B cell (primary cell): ENCODE data around the gene FAM76A. TPM values are rescaled to one million over a fixed set of nuclear protein-coding genes. Genes with fewer than 3 reads are reported as not detected.

ENCODE experiments used
- ATAC-seq: fragments of 200-7000 bp; cut with Tn5 transposase; one replicate; pipeline ENCODE4 v1.10.0; 2021; ENCODE audit warnings: low read depth, mild to moderate bottlenecking, moderate number of reproducible peaks, moderate library complexity
- CTCF ChIA-PET: fragments of 350-600 bp; sonication (Branson Sonifier 250); formaldehyde crosslinking; loops from one replicate; lab custom pipeline; 2021; ENCODE audit warnings: antibody characterized with exemption, inconsistent platforms; lab: Charles Lee
- POLR2A ChIA-PET: fragments of 350-600 bp; sonication (Branson Sonifier 250); formaldehyde crosslinking; loops from one replicate; lab custom pipeline; 2021; ENCODE audit warnings: antibody characterized with exemption; lab: Charles Lee
- DNase-seq: peaks from one replicate; pipeline ENCODE4 v3.0.0; 2013
- H2AFZ ChIP-seq: 2 replicates; pipeline ENCODE4 v1.6.1; 2012; ENCODE audit warnings: mild to moderate bottlenecking, low read depth, low read length; ENCODE audit not compliant: insufficient read depth, poor library complexity, severe bottlenecking
- H3K27ac ChIP-seq, 2 donors: 1 replicate in 1 of 2; 2 replicates in 1 of 2; pipeline ENCODE4 v1.5.1; 2012 to 2013; ENCODE audit warnings: low read length in 2 of 2, mild to moderate bottlenecking in 2 of 2, moderate library complexity in 1 of 2
- H3K27me3 ChIP-seq, 4 experiments: fragments of 200-600 bp in 1 of 4; sonication (generic) in 1 of 4; replicated peaks in 1 of 4; 1 replicate in 2 of 4; 2 replicates in 2 of 4; pipeline versions ENCODE4 v1.6.1 to v1.7.0; 2013 to 2016; ENCODE audit warnings: low read length in 3 of 4, mild to moderate bottlenecking in 2 of 4, mixed read lengths in 1 of 4, moderate library complexity in 1 of 4; ENCODE audit not compliant: insufficient read depth in 4 of 4, control insufficient read depth in 3 of 4; ENCODE audit errors: control extremely low read depth in 1 of 4
- H3K36me3 ChIP-seq, 2 experiments: replicated peaks in 1 of 2; 1 replicate in 1 of 2; 2 replicates in 1 of 2; pipeline versions ENCODE4 v1.6.1 to v1.7.1; 2013; ENCODE audit warnings: low read length in 1 of 2; ENCODE audit not compliant: insufficient read depth in 2 of 2, control insufficient read depth in 1 of 2; ENCODE audit errors: control extremely low read depth in 1 of 2, extremely low read depth in 1 of 2
- H3K4me1 ChIP-seq, 2 donors: fragments of 200-600 bp in 1 of 2; sonication (generic) in 1 of 2; 1 replicate in 1 of 2; 2 replicates in 1 of 2; pipeline versions ENCODE4 v1.5.1 to v1.6.1; 2013 to 2017; ENCODE audit warnings: low read length in 2 of 2; ENCODE audit not compliant: control insufficient read depth in 2 of 2, insufficient read depth in 2 of 2
- H3K4me2 ChIP-seq: replicated peaks from 2 replicates; pipeline ENCODE3; 2012; ENCODE audit warnings: mild to moderate bottlenecking, low read depth, low read length; ENCODE audit not compliant: poor library complexity, severe bottlenecking
- H3K4me3 ChIP-seq, 5 experiments: fragments of 200-600 bp in 1 of 5; sonication (generic) in 1 of 5; 1 replicate in 3 of 5; 2 replicates in 2 of 5; pipeline versions ENCODE4 v1.5.1 to v1.7.0; 2011 to 2016; ENCODE audit warnings: low read length in 4 of 5, mild to moderate bottlenecking in 4 of 5, low read depth in 2 of 5, control low read depth in 1 of 5, moderate library complexity in 1 of 5; ENCODE audit not compliant: insufficient read depth in 1 of 5; ENCODE audit errors: control extremely low read depth in 1 of 5, extremely low read depth in 1 of 5
- H3K79me2 ChIP-seq: fragments of 200-600 bp; sonication (generic); one replicate; pipeline ENCODE4 v1.6.0; 2016; ENCODE audit warnings: low read length; ENCODE audit not compliant: control insufficient read depth, insufficient read depth
- H3K9ac ChIP-seq: fragments of 200-600 bp; sonication (generic); 2 replicates; pipeline ENCODE4 v1.6.1; 2017; ENCODE audit warnings: mild to moderate bottlenecking, low read length, moderate library complexity
- H3K9me3 ChIP-seq, 3 donors: one replicate each; pipeline versions ENCODE4 v1.6.1 to v1.7.1; 2013; ENCODE audit warnings: low read length in 2 of 3; ENCODE audit not compliant: control insufficient read depth in 2 of 3, insufficient read depth in 1 of 3; ENCODE audit errors: control extremely low read depth in 1 of 3
- H4K20me1 ChIP-seq: 2 replicates; pipeline ENCODE4 v1.6.0; 2012; ENCODE audit warnings: mild to moderate bottlenecking, low read length; ENCODE audit not compliant: insufficient read depth, control insufficient read depth, poor library complexity, severe bottlenecking
- H3K27ac Mint-ChIP-seq: one replicate; pipeline ENCODE4 v1.8.0; 2021; ENCODE audit warnings: mixed read lengths
- H3K27me3 Mint-ChIP-seq: one replicate; pipeline ENCODE4 v1.8.0; 2021; ENCODE audit warnings: mixed read lengths
- H3K4me1 Mint-ChIP-seq: one replicate; pipeline ENCODE4 v1.8.0; 2021; ENCODE audit warnings: mixed read lengths
- H3K4me3 Mint-ChIP-seq: one replicate; pipeline ENCODE4 v1.8.0; 2021; ENCODE audit warnings: mixed read lengths
- H3K9me3 Mint-ChIP-seq: one replicate; pipeline ENCODE4 v1.8.0; 2022; ENCODE audit warnings: mixed read lengths; ENCODE audit not compliant: insufficient read depth
- CTCF ChIP-seq: fragments of 200-600 bp; IDR thresholded peaks from one replicate; pipeline ENCODE4 v1.8.0; 2022; ENCODE audit warnings: antibody characterized with exemption, mild to moderate bottlenecking
- EZH2 ChIP-seq: IDR thresholded peaks from 2 replicates; pipeline ENCODE4 v1.6.1; 2012; ENCODE audit warnings: borderline replicate concordance, low read depth, mild to moderate bottlenecking, moderate library complexity, low read length; ENCODE audit not compliant: insufficient read depth, poor library complexity, severe bottlenecking
- WGBS: methylation state at CpG from one replicate; pipeline ENCODE4 v1.1.5; 2013; ENCODE audit warnings: missing lambda C conversion rate; ENCODE audit not compliant: insufficient coverage; 5-methylcytosine and 5-hydroxymethylcytosine counted together
- intact Hi-C: fragments of 100-400 bp; cut with micrococcal nuclease; formaldehyde crosslinking; loops from one replicate; pipeline ENCODE4 v1.10.0; 2022
- polyA plus RNA-seq: library from polyadenylated mRNA; depleted of rRNA; stranded (reverse); fragments of >200 nt; gene quantifications from 2 replicates; pipeline ENCODE4 v1.2.3, GENCODE V29; 2012
- total RNA-seq, 2 donors: library from RNA; stranded (reverse); fragments of 120-200 nt in 1 of 2; gene quantifications; 1 replicate in 1 of 2; 2 replicates in 1 of 2; pipeline versions ENCODE4 v1.2.3 to v1.2.4, GENCODE V29; 2013 to 2022

FAM76A gene
- total and polyA plus RNA-seq, 2 donors (not counting 1 experiment from before 2014, with no cell fraction given): 11.7 to 25.0 TPM

GRCh38 chr1:27759236-27759635, 33.5 kb downstream of the FAM76A start:
- TF ChIP-seq EZH2 (no peak), CTCF (no peak)
- ChIA-PET POLR2A (no interaction called here), CTCF (interaction anchor here (0.7 to 2.6 kb wide), 3 partner anchors 33 to 88 kb away, joined by 4 to 8 read pairs (median 8); partner anchors contain the start of genes FAM76A and IFI6)
- H4K20me1 ChIP-seq: no peaks in the 10 kb centered on the region
- 100% methylated on average over 1 of the region's 2 CpGs for WGBS
- Mint-ChIP-seq H3K27ac (no peak overlapping the region), H3K4me3 (no peak overlapping the region), H3K9me3 (no peaks in the 10 kb centered on the region), H3K4me1 (no peaks in the 10 kb centered on the region), H3K27me3 (no peaks in the 10 kb centered on the region)
- no peaks in the 10 kb centered on the region for H3K27me3 ChIP-seq
- H3K9ac ChIP-seq: no peak overlapping the region
- no peak overlapping the region for H3K27ac ChIP-seq
- ATAC-seq (no peak), DNase-seq (no peak)
- H3K4me1 ChIP-seq: no peaks in the 10 kb centered on the region
- no peak overlapping the region for H2AFZ ChIP-seq
- H3K9me3 ChIP-seq: no peaks in the 10 kb centered on the region
- no peak overlapping the region for H3K4me2 ChIP-seq
- H3K36me3 ChIP-seq: peaks cover 8 to 46% of the 10 kb centered on the region in 2 experiments
- no peaks in the 10 kb centered on the region for H3K79me2 ChIP-seq
- intact Hi-C loops: no loop called here
- H3K4me3 ChIP-seq: no peak overlapping the region

DNA sequence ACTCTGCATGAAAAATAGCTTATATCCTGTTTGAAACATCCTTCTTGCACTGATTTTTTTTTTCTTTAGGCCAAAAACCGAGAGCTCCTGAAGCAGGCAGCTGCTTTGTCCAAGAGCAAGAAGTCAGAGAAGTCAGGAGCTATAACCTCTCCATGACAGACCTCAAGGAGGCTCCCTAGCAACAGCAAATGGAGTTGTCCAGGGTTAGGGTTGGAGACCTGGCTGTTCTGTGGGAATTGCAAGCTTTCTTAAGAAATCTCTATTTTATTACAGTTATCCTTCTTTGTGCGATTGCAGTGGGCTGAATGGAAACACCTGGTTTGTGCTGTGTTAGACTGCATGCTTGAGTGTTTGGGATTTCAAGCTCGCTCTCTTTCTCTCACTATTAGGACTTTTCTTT, 34.7 kb downstream of the FAM76A start:
- no peaks in the 10 kb centered on the region for H3K27me3 ChIP-seq
- no peaks in the 10 kb centered on the region for H3K4me1 Mint-ChIP-seq
- CTCF ChIA-PET: interaction anchor here (0.6 to 2.6 kb wide), 2 partner anchors 8 to 35 kb away, joined by 3 to 8 read pairs; partner anchors contain the start of gene FAM76A

More for the DNA sequence above, 34.7 kb downstream of the FAM76A start:
- Mint-ChIP-seq H3K4me3 (no peak overlapping the region), H3K9me3 (no peaks in the 10 kb centered on the region), H3K27ac (no peak overlapping the region), H3K27me3 (no peaks in the 10 kb centered on the region)
- no peak for DNase-seq
- WGBS: 83% methylated on average over 1 of the region's 3 CpGs
- no peak overlapping the region for H3K4me3 ChIP-seq
- H3K4me2 ChIP-seq: no peak overlapping the region
- H4K20me1 ChIP-seq: no peaks in the 10 kb centered on the region
- POLR2A ChIA-PET: no interaction called here
- no peaks in the 10 kb centered on the region for H3K9me3 ChIP-seq
- no peak overlapping the region for H3K9ac ChIP-seq
- no peaks in the 10 kb centered on the region for H3K79me2 ChIP-seq
- no peak overlapping the region for H3K27ac ChIP-seq
- intact Hi-C loops: no loop called here
- ATAC-seq: no peak
- no peaks in the 10 kb centered on the region for H3K4me1 ChIP-seq
- peaks cover 6 to 36% of the 10 kb centered on the region in 2 experiments for H3K36me3 ChIP-seq
- no peak overlapping the region for H2AFZ ChIP-seq
- TF ChIP-seq EZH2: no peak
- no peak for TF ChIP-seq CTCF
